Gastrocnemius medialis (tissue), 4 donors: ENCODE results near the gene COL3A1. TPM values are rescaled to one million over a fixed set of nuclear protein-coding genes. Genes with fewer than 3 reads are reported as not detected.

Experiments used
- ATAC-seq, 2 donors: fragments of 150-250 bp; one replicate each; pipeline ENCODE4 v1.9.1; 2016
- DNase-seq, 2 donors: peaks; one replicate each; pipeline ENCODE4 v3.0.0-alpha.2; 2019
- H3K27ac ChIP-seq, 4 donors: fragments of 200-600 bp; sonication (generic); 1 replicate in 1 of 4; 2 replicates in 3 of 4; pipeline ENCODE4 v1.5.1; 2016 to 2018; ENCODE audit warnings: mild to moderate bottlenecking in 2 of 4, moderate library complexity in 1 of 4
- H3K27me3 ChIP-seq, 3 donors: fragments of 200-600 bp; sonication (generic) in 2 of 3; 1 replicate in 1 of 3; 2 replicates in 2 of 3; pipeline versions ENCODE4 v1.5.1 to v1.6.0; 2016 to 2019; ENCODE audit warnings: mild to moderate bottlenecking in 1 of 3, moderate library complexity in 1 of 3
- H3K36me3 ChIP-seq, 2 donors: fragments of 200-600 bp; sonication (generic) in 1 of 2; one replicate each; pipeline ENCODE4 v1.5.1; 2017 to 2018
- H3K4me1 ChIP-seq, 2 donors: fragments of 200-600 bp; sonication (generic) in 1 of 2; one replicate each; pipeline ENCODE4 v1.5.1; 2016 to 2017; ENCODE audit warnings: mild to moderate bottlenecking in 2 of 2
- H3K4me3 ChIP-seq, 4 donors: fragments of 200-600 bp; sonication (generic) in 3 of 4; 1 replicate in 1 of 4; 2 replicates in 3 of 4; pipeline ENCODE4 v1.5.1; 2016 to 2019; ENCODE audit warnings: mild to moderate bottlenecking in 2 of 4
- H3K9me3 ChIP-seq, 3 donors: fragments of 200-600 bp; sonication (generic) in 2 of 3; 1 replicate in 1 of 3; 2 replicates in 2 of 3; pipeline ENCODE4 v1.5.1; 2016 to 2019
- CTCF ChIP-seq, 5 experiments: fragments of 450-650 bp in 3 of 5; fragments of 200-600 bp in 2 of 5; sonication (generic) in 2 of 5; IDR thresholded peaks in 4 of 5; conservative IDR thresholded peaks in 1 of 5; 1 replicate in 4 of 5; 2 replicates in 1 of 5; pipeline ENCODE4 v1.5.1; 2016 to 2019; ENCODE audit warnings: antibody characterized with exemption in 5 of 5, mild to moderate bottlenecking in 3 of 5, moderate library complexity in 3 of 5
- POLR2A ChIP-seq, 2 donors: fragments of 450-650 bp; IDR thresholded peaks; one replicate each; pipeline ENCODE4 v1.6.1; 2017; ENCODE audit warnings: antibody characterized with exemption in 2 of 2, mild to moderate bottlenecking in 2 of 2, moderate library complexity in 2 of 2
- in situ Hi-C, 4 donors: fragments of 200-750 bp; cut with MboI; loops; one replicate each; pipeline versions ENCODE4 v1.15.0 to v1.8.0; 2017; ENCODE audit warnings: low sequenced_read_pairs in 4 of 4
- intact Hi-C: fragments of 100-400 bp; cut with DNase I; formaldehyde crosslinking; loops from one replicate; pipeline ENCODE4 v1.15.1; 2023; ENCODE audit warnings: low total_unique reads
- total RNA-seq, 4 donors: library from RNA; depleted of rRNA; stranded (reverse); fragments of >200 nt; gene quantifications; one replicate each; pipeline versions ENCODE4 v1.1.0 to v1.2.3, GENCODE V29; 2016

The COL3A1 gene
- total RNA-seq, 4 donors from 2014 or later: 6.5 to 42.7 (median 15.0) TPM

GRCh38 chr2:189020179-189020578, 46.0 kb downstream of the COL3A1 start:
- Histone ChIP-seq H3K9me3 (no peaks in the 10 kb centered on the region), H3K27me3 (no peaks in the 10 kb centered on the region), H3K27ac (no peak overlapping the region), H3K36me3 (no peaks in the 10 kb centered on the region), H3K4me1 (no peaks in the 10 kb centered on the region), H3K4me3 (no peak overlapping the region)
- ATAC-seq: no peak
- TF ChIP-seq CTCF (IDR thresholded peaks at IDR 0.05 in 4 of 5, conservative IDR thresholded peaks at IDR 0.05 in 1 of 5) (no peak), POLR2A (IDR thresholded peaks at IDR 0.05) (no peak)
- in situ Hi-C loops: no loop called here
- intact Hi-C loops: no loop called here
- DNase-seq: no peak

- no peak for TF ChIP-seq POLR2A (IDR thresholded peaks at IDR 0.05)
- no peak for TF ChIP-seq CTCF (IDR thresholded peaks at IDR 0.05 in 4 of 5, conservative IDR thresholded peaks at IDR 0.05 in 1 of 5)
- H3K4me1 ChIP-seq: no peaks in the 10 kb centered on the region
- H3K4me3 ChIP-seq: no peak overlapping the region
- H3K9me3 ChIP-seq: no peaks in the 10 kb centered on the region
- H3K27ac ChIP-seq: peak overlapping the region; percentile 47 to 67 (median 61)
- peak; percentile 74 to 78 for ATAC-seq
- H3K36me3 ChIP-seq: no peaks in the 10 kb centered on the region
- in situ Hi-C loops: no loop called here
- DNase-seq: peak; percentile 11 to 40
- intact Hi-C loops: no loop called here
- H3K27me3 ChIP-seq: no peaks in the 10 kb centered on the region
Measured at GRCh38 chr2:189022053-189022481, 47.9 kb downstream of the COL3A1 start.

- no peaks in the 10 kb centered on the region for H3K4me1 ChIP-seq
- H3K27ac ChIP-seq: peak overlapping the region; percentile 43 to 60 (median 50)
- H3K4me3 ChIP-seq: no peak overlapping the region
- TF ChIP-seq POLR2A (IDR thresholded peaks at IDR 0.05): no peak
- TF ChIP-seq CTCF (IDR thresholded peaks at IDR 0.05 in 4 of 5, conservative IDR thresholded peaks at IDR 0.05 in 1 of 5): no peak
- in situ Hi-C loops (no loop called here), intact Hi-C loops (no loop called here)
- H3K36me3 ChIP-seq: no peaks in the 10 kb centered on the region
- ATAC-seq: peak; percentile 40 to 76
- H3K9me3 ChIP-seq: no peaks in the 10 kb centered on the region
- DNase-seq: no peak
- no peaks in the 10 kb centered on the region for H3K27me3 ChIP-seq
Measured at GRCh38 chr2:189022492-189022891, 48.3 kb downstream of the COL3A1 start.

GRCh38 chr2:189024901-189025618, 50.9 kb downstream of the COL3A1 start:
- intact Hi-C loops (no loop called here), in situ Hi-C loops (no loop called here)
- no peaks in the 10 kb centered on the region for H3K36me3 ChIP-seq
- H3K4me1 ChIP-seq: no peaks in the 10 kb centered on the region
- ATAC-seq: peak in 1 of 2 donors; percentile 25
- H3K27ac ChIP-seq: no peak overlapping the region
- H3K27me3 ChIP-seq: no peaks in the 10 kb centered on the region
- DNase-seq: no peak
- TF ChIP-seq POLR2A (IDR thresholded peaks at IDR 0.05) (no peak), CTCF (IDR thresholded peaks at IDR 0.05 in 4 of 5, conservative IDR thresholded peaks at IDR 0.05 in 1 of 5) (no peak)
- no peaks in the 10 kb centered on the region for H3K9me3 ChIP-seq
- H3K4me3 ChIP-seq: no peak overlapping the region
